Middle frontal gyrus (tissue), 1 donor: ENCODE results near the gene C1orf87.
"Not testable (repeated sequence)": the region's sequence is repeated elsewhere in the genome, so short reads cannot be mapped to it uniquely, and the experiment has no call there.

ENCODE experiments used
- DNase-seq: peaks from one replicate; pipeline ENCODE4 v3.0.0-alpha.2; 2015; ENCODE audit warnings: low spot score; ENCODE audit errors: extremely low spot score

Gene C1orf87

GRCh38 chr1:59994302-59995198, 79.0 kb downstream of the C1orf87 start:
- DNase-seq: no peak

GRCh38 chr1:59992040-59992820, 81.3 kb downstream of the C1orf87 start:
- no peak for DNase-seq

GRCh38 chr1:59990470-59990869, 83.1 kb downstream of the C1orf87 start:
- no peak for DNase-seq

GRCh38 chr1:59986516-59987310, 86.9 kb downstream of the C1orf87 start:
- DNase-seq: no peak

GRCh38 chr1:59985911-59986515, 87.6 kb downstream of the C1orf87 start:
- no peak for DNase-seq

- DNase-seq: no peak
These were observed 93.9 kb downstream of the C1orf87 start for GRCh38 chr1:59979666-59980065.

- DNase-seq: no peak
These were observed 95.1 kb downstream of the C1orf87 start for GRCh38 chr1:59978511-59978910.

- DNase-seq: no peak
These were observed 95.5 kb downstream of the C1orf87 start for GRCh38 chr1:59978026-59978425.

GRCh38 chr1:59977075-59977410, 96.5 kb downstream of the C1orf87 start:
- no peak for DNase-seq

GRCh38 chr1:59976194-59977074, 97.1 kb downstream of the C1orf87 start:
- DNase-seq: peak; percentile 74

- no peak for DNase-seq
These were observed 99.9 kb downstream of the C1orf87 start for GRCh38 chr1:59973719-59974118.

GRCh38 chr1:59972216-59972927, 101.2 kb downstream of the C1orf87 start:
- DNase-seq: no peak

- peak; percentile 46 for DNase-seq
These were observed 102.1 kb downstream of the C1orf87 start for GRCh38 chr1:59971464-59971911.

GRCh38 chr1:59969542-59970175, 103.9 kb downstream of the C1orf87 start:
- DNase-seq: not testable (repeated sequence)

- not testable (repeated sequence) for DNase-seq
These were observed 104.8 kb downstream of the C1orf87 start for GRCh38 chr1:59968746-59969145.

- DNase-seq: no peak
These were observed 105.8 kb downstream of the C1orf87 start for GRCh38 chr1:59967780-59968179.

- no peak for DNase-seq
These were observed 106.4 kb downstream of the C1orf87 start for GRCh38 chr1:59967141-59967697.

GRCh38 chr1:59952065-59952464, 121.5 kb downstream of the C1orf87 start:
- DNase-seq: no peak

- DNase-seq: no peak
These were observed 123.9 kb downstream of the C1orf87 start for GRCh38 chr1:59949648-59950047.
